ENCODE measurements around the gene GGA1.
"Not testable (repeated sequence)": the region's sequence is repeated elsewhere in the genome, so short reads cannot be mapped to it uniquely, and the experiment has no call there.

GGA1 gene

DNA sequence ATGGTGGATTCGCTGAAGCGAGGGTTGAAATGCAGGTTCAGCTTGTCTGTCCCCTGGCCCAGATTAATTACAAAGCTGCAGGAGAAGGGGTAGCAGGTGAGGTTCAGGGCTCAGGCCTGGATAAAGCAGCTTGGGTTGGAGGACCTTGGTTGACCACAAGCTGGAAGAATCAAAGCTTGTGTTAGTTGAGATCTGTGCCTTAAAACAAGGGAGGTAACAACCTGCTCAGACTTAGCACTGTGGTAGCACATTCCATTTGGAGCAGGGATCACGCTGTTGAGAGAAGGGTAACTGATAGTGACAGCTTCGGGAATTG is 38.0 kb upstream of the GGA1 start:
- DNase-seq, result no peak

DNA sequence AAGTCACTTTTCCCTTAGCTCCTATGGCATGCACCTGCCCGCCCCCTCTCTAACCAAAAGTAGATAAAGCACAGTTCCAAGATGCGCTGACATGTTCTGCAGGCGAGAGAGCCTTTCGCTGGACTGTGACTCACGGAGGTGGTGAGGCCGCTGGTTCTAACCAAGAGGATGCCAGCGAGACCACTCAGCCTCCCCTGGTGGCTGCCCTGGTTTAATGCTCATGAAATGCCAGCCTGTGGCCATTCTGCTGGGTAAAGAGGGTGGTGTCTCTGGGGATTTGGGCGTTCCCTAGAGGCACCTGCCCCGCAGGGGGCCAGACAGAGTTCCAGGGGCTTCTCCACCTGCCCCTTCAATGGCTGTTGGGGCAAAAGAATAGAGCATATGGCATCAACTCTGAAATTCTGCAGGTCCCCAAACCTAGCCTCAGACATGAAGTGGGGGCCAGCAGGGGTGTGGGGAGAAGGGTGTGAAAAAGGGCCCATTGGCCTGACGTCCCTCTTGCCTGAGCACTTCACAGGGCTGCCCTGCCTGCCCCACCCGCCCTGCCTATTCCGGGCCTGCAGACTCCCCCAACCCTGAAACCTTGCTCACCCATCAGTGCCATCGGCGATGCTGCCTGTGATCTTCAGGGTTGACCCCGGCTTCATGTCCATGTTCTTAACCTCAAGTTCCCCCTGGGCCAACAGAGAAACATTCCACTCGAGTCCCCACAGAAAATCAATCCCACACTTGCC is 37.2 kb upstream of the GGA1 start:
- peak; percentile 48 for DNase-seq

DNA sequence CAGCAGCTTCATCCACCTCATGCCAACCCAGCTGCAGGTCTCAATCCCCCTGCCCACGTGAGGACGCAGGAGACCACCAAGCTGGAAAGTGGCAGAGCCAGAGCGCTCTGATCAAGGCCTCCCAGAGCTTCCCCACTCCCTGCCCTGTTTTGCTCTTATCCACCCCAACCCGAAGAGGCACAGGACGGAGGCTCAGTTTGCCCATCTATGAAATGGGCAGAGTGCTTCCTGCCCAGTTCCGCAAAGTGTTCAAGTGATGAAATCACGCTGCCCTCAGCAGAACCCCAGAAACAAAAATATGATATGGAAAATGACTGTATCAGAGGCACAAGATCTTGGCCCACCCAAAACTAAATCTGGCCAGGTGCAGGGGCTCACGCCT is 36.7 kb upstream of the GGA1 start:
- no peak for DNase-seq

- no peak for DNase-seq
Observed at GRCh38 chr22:37575490-37576003, 33.1 kb upstream of the GGA1 start.

GRCh38 chr22:37578002-37578401 is 30.6 kb upstream of the GGA1 start:
- no peak for DNase-seq

- no peak for DNase-seq
Observed at GRCh38 chr22:37581504-37581903, 27.1 kb upstream of the GGA1 start.

GRCh38 chr22:37582526-37582925 is 26.1 kb upstream of the GGA1 start:
- DNase-seq, result no peak

- DNase-seq, result no peak
Observed at GRCh38 chr22:37588546-37589215, 20.0 kb upstream of the GGA1 start.

GRCh38 chr22:37589636-37590035 is 19.0 kb upstream of the GGA1 start:
- no peak for DNase-seq

DNA sequence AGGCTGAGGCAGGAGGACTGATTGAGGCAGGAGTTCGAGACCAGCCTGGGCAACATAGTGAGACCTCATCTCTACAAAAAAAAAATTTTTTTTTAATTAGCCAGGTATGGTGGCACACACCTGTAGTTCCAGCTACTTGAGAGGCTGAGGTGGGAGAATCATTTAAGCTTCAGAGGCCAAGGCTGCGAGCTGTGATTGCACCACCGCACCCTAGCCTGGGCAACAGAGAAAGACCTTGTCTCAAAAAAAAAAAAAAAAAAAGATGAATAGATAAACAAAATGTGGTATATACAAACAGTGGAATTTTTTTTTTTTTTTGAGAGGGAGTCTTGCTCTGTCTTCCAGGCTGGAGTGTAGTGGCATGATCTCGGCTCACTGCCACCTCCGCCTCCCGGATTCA is 17.6 kb upstream of the GGA1 start:
- not testable (repeated sequence) for DNase-seq

GRCh38 chr22:37591823-37592404 is 16.7 kb upstream of the GGA1 start:
- DNase-seq, result no peak

DNA sequence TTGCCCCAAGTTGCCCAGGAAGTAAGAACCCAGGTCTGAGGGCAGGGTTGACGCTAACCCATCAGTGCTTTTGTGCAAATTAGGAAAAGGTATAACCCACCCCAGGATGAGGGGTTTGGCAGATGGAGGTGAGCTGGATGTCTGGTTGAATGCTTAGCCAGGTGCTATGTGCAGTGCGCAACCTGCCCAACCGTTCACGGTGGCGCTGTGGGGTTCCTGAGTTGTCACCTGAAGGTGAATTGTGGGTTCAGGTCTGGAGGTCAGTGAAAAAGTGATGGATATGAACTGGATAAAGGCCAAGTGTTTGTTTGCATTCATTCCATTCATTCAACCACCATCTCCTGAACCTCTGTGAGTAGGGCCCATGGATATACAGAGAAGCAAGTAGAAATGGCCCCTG is 14.4 kb upstream of the GGA1 start:
- no peak for DNase-seq

DNA sequence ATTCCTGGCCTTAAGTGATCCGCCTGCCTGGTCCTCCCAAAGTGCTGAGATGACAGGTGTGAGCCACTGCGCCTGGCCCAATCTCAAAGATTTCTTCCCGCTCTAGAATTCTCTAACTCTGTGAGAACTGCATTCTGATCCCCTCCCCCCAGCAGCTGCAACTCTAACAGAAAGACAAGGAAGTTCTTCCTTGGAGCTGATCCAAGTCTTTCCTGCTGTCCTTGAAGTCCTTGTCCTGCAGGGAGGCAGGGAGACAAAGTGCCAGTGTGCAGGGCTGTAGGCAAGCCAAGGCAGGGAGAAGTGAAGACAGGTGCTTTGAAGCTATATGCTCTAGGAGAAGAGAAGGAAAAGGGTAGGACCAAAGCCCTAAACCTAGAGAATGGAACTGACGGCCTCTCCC is 9.5 kb upstream of the GGA1 start:
- DNase-seq, result peak; percentile 30

DNA sequence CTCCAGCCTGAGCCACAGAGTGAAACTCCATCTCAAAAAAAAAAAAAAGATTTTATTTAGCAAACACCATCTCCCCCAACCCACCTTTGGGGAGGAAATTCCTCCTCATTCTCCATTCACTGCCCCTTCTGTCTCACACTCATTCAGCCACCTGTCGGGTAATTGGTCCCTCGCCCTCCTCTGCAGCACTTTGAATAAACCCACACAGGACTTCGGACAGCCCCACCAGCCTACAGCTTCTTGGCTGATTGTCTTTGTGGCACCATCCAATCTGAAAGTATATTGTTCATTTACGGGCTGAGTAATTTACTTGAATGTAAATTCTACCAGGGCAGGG is 7.5 kb upstream of the GGA1 start:
- DNase-seq, result no peak

DNA sequence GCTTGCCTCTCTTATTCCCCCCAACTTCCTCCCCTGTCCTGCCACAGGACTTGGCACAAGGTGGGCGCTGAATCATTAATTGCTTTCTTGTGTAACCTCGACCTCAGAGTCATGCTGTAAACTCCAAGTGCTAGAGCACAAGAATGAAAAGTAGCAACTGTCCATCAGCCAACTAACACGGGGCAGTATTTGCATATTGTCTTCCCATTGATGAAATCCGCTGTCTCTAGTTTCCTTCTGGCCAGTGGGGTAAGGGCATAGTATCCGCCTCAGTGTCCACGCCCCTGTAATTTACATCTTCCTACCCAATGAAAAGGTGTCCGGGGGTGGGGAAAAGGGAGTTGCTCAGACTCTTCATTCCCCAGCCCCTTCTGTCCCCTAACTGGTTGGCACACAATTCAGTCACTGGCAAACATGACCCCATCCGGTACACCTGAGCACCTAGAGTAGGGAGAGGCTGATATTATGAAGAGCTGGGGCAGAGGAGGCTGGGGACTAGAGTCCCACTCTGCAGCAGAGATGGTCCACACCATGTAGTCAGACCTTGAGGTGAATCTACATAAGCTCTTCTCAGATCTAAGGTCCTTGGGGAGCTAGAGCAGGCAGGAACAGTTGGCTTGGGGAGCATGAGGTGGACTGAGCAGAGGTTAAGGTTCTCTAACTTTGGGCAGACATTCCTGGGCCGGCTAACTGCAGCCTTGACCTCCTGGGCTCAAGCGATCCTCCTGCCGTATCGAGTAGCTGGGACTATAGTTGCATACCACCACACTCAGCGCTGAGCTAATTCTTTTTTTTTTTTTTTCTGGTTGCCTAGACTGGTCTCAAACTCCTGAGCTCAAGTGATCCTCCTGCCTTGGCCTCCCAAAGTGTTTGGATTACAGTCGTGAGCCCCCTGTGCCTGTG is 6.8 kb upstream of the GGA1 start:
- DNase-seq, result peak; percentile 31

- not testable (repeated sequence) for DNase-seq
Observed at GRCh38 chr22:37602546-37603277, 5.9 kb upstream of the GGA1 start.

DNA sequence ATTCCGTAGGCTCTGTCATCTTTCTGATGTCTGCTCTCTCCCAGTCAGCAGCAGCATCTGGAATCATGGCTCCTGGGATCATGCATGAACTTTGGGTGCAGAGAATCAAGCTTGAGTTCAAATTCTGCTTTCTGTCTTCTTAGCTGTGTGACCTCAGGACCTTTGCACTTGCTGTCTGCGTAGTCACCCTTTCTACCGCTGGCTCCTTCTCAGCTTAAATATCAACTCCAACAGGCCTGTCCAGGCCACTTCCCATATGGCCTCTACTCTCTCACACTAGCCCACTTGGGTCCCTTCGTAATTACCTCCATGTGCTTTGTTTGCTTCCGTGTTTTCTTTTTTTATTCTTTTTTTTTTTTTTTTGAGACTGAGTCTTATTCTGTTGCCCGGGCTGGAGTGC is 4.6 kb upstream of the GGA1 start:
- no peak for DNase-seq

DNA sequence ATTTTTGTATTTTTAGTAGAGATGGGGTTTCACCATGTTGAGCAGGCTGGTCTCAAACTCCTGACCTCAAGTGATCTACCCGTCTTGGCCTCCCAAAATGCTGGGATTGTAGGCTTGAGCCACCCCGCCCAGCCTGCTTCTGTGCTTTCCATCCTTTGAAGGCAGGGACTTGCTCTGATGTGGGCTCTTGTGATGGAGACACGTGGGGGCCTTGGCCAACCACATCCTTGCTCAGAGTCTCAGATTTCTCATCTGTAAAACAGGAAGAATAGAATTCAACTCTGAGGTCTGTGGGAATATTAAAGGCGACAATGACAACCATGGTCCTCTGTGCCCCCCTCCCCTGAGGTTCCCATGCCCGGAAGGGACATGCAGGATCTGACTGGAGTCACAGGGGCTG is 3.8 kb upstream of the GGA1 start:
- no peak for DNase-seq

DNA sequence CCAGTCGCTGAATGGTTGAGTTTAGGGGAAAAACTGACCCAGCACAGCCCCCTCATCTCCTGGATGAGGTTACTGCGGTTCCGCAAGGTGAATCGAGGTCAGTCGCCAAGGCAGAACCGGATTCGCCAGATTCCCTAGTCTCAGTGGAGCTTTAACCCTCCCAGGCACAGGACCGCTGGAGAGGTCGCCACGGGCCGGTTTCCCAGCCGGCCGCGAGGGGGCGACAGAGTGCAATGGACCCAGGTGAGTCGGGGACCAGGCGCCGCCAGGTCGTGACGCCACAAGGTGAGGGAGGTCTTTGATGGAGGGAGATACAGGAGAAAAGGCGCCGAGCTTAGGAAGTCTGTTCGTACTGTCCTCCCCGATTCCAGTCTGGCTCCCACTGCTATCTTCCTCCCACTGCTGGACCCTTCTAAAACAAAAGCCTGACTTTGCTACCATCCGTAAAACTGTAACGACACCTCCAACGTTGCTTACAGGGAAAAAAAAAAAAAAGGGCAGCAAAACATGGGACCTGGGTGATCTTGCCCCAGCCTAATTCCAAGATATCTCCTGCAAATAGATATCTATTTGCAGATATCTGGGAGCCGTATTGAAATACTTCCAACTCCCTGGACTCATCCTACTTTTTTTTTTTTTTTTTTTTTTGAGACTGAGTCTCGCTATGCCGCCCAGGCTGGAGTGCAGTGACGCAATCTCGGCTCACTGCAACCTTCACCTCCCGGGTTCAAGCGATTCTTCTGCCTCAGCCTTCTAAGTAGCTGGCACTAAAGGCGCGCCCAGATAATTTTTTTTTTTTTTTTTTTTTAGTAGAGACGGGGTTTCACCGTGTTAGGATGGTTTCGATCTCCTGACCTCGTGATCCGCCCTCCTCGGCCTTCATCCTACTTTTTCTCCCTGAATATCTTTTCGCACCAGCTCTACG is 1.4 kb upstream of the GGA1 start:
- DNase-seq, result peak; percentile 54

DNA sequence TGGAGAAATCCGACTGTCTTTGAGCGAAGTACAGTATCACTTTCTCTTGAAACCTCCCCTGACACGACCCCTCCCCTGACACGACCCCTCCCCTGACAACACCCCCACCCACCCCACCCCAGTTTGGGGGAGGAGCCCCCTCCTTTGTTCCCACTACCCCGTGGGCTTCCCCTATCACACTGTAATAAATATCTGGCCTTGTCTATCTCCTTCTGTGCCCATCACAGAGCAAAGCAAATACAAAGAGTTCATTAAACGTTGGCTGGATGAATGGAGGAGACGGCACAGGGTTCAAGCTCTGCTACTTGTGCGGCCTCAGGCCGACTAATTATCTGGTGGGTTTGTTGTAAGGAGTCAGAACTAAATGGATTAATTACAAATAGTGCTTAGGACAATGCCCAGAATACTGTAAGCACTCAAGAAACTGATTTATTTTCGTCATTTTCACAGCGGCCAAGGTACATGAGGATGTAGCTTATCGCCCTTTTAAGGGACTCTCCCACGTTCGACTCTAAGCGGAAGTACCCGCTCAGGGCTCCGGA is 628 bp upstream of the GGA1 start:
- DNase-seq, result no peak
